Measurements from ENCODE around the gene CHST2. TPM values are rescaled to one million over a fixed set of nuclear protein-coding genes. Genes with fewer than 3 reads are reported as not detected.

The CHST2 gene
- total RNA-seq, 1 donor from 2014 or later: 2.2 TPM

- no peak for TF ChIP-seq CTCF (conservative IDR thresholded peaks at IDR 0.05; ENCODE audit: low read depth, low read length)
- DNase-seq (ENCODE audit: low read depth): no peak
Observed at GRCh38 chr3:143167969-143168854, 48.6 kb downstream of the CHST2 start.

GRCh38 chr3:143168855-143169192 lies 49.3 kb downstream of the CHST2 start:
- DNase-seq (ENCODE audit: low read depth): no peak
- no peak for TF ChIP-seq CTCF (conservative IDR thresholded peaks at IDR 0.05; ENCODE audit: low read depth, low read length)
- H3K4me3 ChIP-seq (ENCODE audit: low read depth, low read length): no peak overlapping the region

More at GRCh38 chr3:143167969-143168854, 48.6 kb downstream of the CHST2 start:
- H3K4me3 ChIP-seq (ENCODE audit: low read depth, low read length): no peak overlapping the region

GRCh38 chr3:143170074-143170473 lies 50.5 kb downstream of the CHST2 start:
- no peak for TF ChIP-seq CTCF (conservative IDR thresholded peaks at IDR 0.05; ENCODE audit: low read depth, low read length)
- H3K4me3 ChIP-seq (ENCODE audit: low read depth, low read length): no peak overlapping the region

GRCh38 chr3:143170676-143171075 lies 51.1 kb downstream of the CHST2 start:
- no peak overlapping the region for H3K4me3 ChIP-seq (ENCODE audit: low read depth, low read length)
- TF ChIP-seq CTCF (conservative IDR thresholded peaks at IDR 0.05; ENCODE audit: low read depth, low read length): no peak
- DNase-seq (ENCODE audit: low read depth): no peak

More at GRCh38 chr3:143170074-143170473, 50.5 kb downstream of the CHST2 start:
- DNase-seq (ENCODE audit: low read depth): no peak

- TF ChIP-seq CTCF (conservative IDR thresholded peaks at IDR 0.05; ENCODE audit: low read depth, low read length): no peak
- H3K4me3 ChIP-seq (ENCODE audit: low read depth, low read length): no peak overlapping the region
- DNase-seq (ENCODE audit: low read depth): no peak
Observed at GRCh38 chr3:143171141-143171980, 51.8 kb downstream of the CHST2 start.

GRCh38 chr3:143172062-143172794 lies 52.7 kb downstream of the CHST2 start:
- no peak for TF ChIP-seq CTCF (conservative IDR thresholded peaks at IDR 0.05; ENCODE audit: low read depth, low read length)
- no peak overlapping the region for H3K4me3 ChIP-seq (ENCODE audit: low read depth, low read length)
- no peak for DNase-seq (ENCODE audit: low read depth)

All from epithelial cell of proximal tubule (primary cell).